Measurements from ENCODE around the gene CTU1.

CTU1 gene

GRCh38 chr19:51131780-51132680 lies 23.8 kb upstream of the CTU1 start:
- no peak for DNase-seq (ENCODE audit: low spot score)

- no peak for DNase-seq (ENCODE audit: low spot score)
These were observed 21.5 kb upstream of the CTU1 start for GRCh38 chr19:51129716-51130115.

- DNase-seq (ENCODE audit: low spot score): no peak
These were observed 20.0 kb upstream of the CTU1 start for GRCh38 chr19:51128227-51128626.

GRCh38 chr19:51127755-51128154 lies 19.5 kb upstream of the CTU1 start:
- DNase-seq (ENCODE audit: low spot score): no peak

- no peak for DNase-seq (ENCODE audit: low spot score)
These were observed 18.8 kb upstream of the CTU1 start for GRCh38 chr19:51127032-51127431.

GRCh38 chr19:51125421-51126075 lies 17.3 kb upstream of the CTU1 start:
- no peak for DNase-seq (ENCODE audit: low spot score)

GRCh38 chr19:51124729-51125128 lies 16.5 kb upstream of the CTU1 start, which contains the start of gene SIGLEC9:
Gene SIGLEC9, plus strand, starts transcription at chr19:51124906. Its CDS starts 69 bp downstream, at chr19:51124975.
- no peak for DNase-seq (ENCODE audit: low spot score)

- no peak for DNase-seq (ENCODE audit: low spot score)
These were observed 16.0 kb upstream of the CTU1 start for GRCh38 chr19:51124216-51124615.

- no peak for DNase-seq (ENCODE audit: low spot score)
These were observed 15.6 kb upstream of the CTU1 start for GRCh38 chr19:51123802-51124201.

GRCh38 chr19:51123381-51123800 lies 15.2 kb upstream of the CTU1 start:
- no peak for DNase-seq (ENCODE audit: low spot score)

GRCh38 chr19:51122112-51122981 lies 14.1 kb upstream of the CTU1 start:
- no peak for DNase-seq (ENCODE audit: low spot score)

- DNase-seq (ENCODE audit: low spot score): no peak
These were observed 13.0 kb upstream of the CTU1 start for GRCh38 chr19:51121257-51121656.

GRCh38 chr19:51120160-51120559 lies 12.0 kb upstream of the CTU1 start:
- DNase-seq (ENCODE audit: low spot score): no peak

- no peak for DNase-seq (ENCODE audit: low spot score)
These were observed 11.4 kb upstream of the CTU1 start for GRCh38 chr19:51119611-51120010.

- no peak for DNase-seq (ENCODE audit: low spot score)
These were observed 10.9 kb upstream of the CTU1 start for GRCh38 chr19:51119101-51119500.

- DNase-seq (ENCODE audit: low spot score): no peak
These were observed 8.6 kb upstream of the CTU1 start for GRCh38 chr19:51116736-51117286.

- DNase-seq (ENCODE audit: low spot score): no peak
These were observed 6.0 kb upstream of the CTU1 start for GRCh38 chr19:51114087-51114729.

- no peak for DNase-seq (ENCODE audit: low spot score)
These were observed 3.4 kb upstream of the CTU1 start for GRCh38 chr19:51111606-51112005.

GRCh38 chr19:51110666-51110971 lies 2.4 kb upstream of the CTU1 start:
- no peak for DNase-seq (ENCODE audit: low spot score)

- DNase-seq (ENCODE audit: low spot score): no peak
These were observed 567 bp upstream of the CTU1 start for GRCh38 chr19:51108805-51109146.

GRCh38 chr19:51107406-51108065 lies 673 bp downstream of the CTU1 start:
- DNase-seq (ENCODE audit: low spot score): no peak
